WTC11 (cell line): Measurements from ENCODE around the gene B3GLCT. TPM values are rescaled to one million over a fixed set of nuclear protein-coding genes. Genes with fewer than 3 reads are reported as not detected.
"Not testable (repeated sequence)": the region's sequence is repeated elsewhere in the genome, so short reads cannot be mapped to it uniquely, and the experiment has no call there.

Experiments
- ATAC-seq: fragments of 200-7000 bp; cut with Tn5 transposase; 2 replicates; pipeline ENCODE4 v1.10.0; 2021; ENCODE audit warnings: mild to moderate bottlenecking, moderate library complexity
- CTCF ChIA-PET: fragments of 300-600 bp; sonication (Branson Sonifier 250); formaldehyde crosslinking; loops from one replicate; lab custom pipeline; 2021; ENCODE audit warnings: antibody characterized with exemption; lab: Charles Lee
- POLR2A ChIA-PET: fragments of 350-600 bp; sonication (Branson Sonifier 250); formaldehyde crosslinking; loops from one replicate; lab custom pipeline; 2021; ENCODE audit warnings: antibody characterized with exemption; lab: Charles Lee
- DNase-seq: peaks from one replicate; pipeline ENCODE4 v3.0.0; 2021; ENCODE audit warnings: low spot score
- H3K27ac Mint-ChIP-seq: 2 replicates; pipeline ENCODE4 v1.8.0; 2021; ENCODE audit warnings: mixed read lengths
- H3K27me3 Mint-ChIP-seq: 2 replicates; pipeline ENCODE4 v1.8.0; 2021; ENCODE audit warnings: low read depth, mild to moderate bottlenecking, moderate library complexity, mixed read lengths
- H3K36me3 Mint-ChIP-seq: 2 replicates; pipeline ENCODE4 v1.8.0; 2021; ENCODE audit warnings: mixed read lengths
- H3K4me1 Mint-ChIP-seq: 2 replicates; pipeline ENCODE4 v1.8.0; 2022; ENCODE audit warnings: mixed read lengths
- H3K4me3 Mint-ChIP-seq: 2 replicates; pipeline ENCODE4 v1.8.0; 2021; ENCODE audit warnings: mild to moderate bottlenecking, moderate library complexity, mixed read lengths
- H3K9me3 Mint-ChIP-seq: 2 replicates; pipeline ENCODE4 v1.8.0; 2021; ENCODE audit warnings: mixed read lengths
- EMX1 ChIP-seq: fragments of 250-450 bp; sonication (Bioruptor Pico); IDR thresholded peaks from 2 replicates; pipeline ENCODE4 v1.8.0; 2021; ENCODE audit warnings: mild to moderate bottlenecking
- FOXP1 ChIP-seq: sonication (generic); formaldehyde crosslinking; IDR thresholded peaks from 2 replicates; pipeline ENCODE4 v1.8.0; 2022; ENCODE audit warnings: missing genetic modification reagents, mild to moderate bottlenecking, moderate library complexity, borderline replicate concordance
- MYBL2 ChIP-seq: sonication (generic); formaldehyde crosslinking; IDR thresholded peaks from 2 replicates; pipeline ENCODE4 v1.8.1; 2023; ENCODE audit warnings: mild to moderate bottlenecking, moderate library complexity, missing genetic modification reagents
- NR1H2 ChIP-seq: sonication (generic); formaldehyde crosslinking; IDR thresholded peaks from 2 replicates; pipeline ENCODE4 v1.9.0; 2021; ENCODE audit warnings: mild to moderate bottlenecking, moderate library complexity, missing genetic modification reagents
- NR3C1 ChIP-seq: sonication (generic); formaldehyde crosslinking; conservative IDR thresholded peaks from 2 replicates; pipeline ENCODE4 v1.8.1; 2023; ENCODE audit warnings: low read depth, mild to moderate bottlenecking, missing genetic modification reagents
- OVOL2 ChIP-seq: fragments of 250-450 bp; sonication (Bioruptor Pico); IDR thresholded peaks from 2 replicates; pipeline ENCODE4 v1.9.0; 2021; ENCODE audit warnings: mild to moderate bottlenecking, borderline replicate concordance
- RELA ChIP-seq: sonication (generic); formaldehyde crosslinking; IDR thresholded peaks from 2 replicates; pipeline ENCODE4 v1.8.1; 2022; ENCODE audit warnings: missing genetic modification reagents, mild to moderate bottlenecking, borderline replicate concordance
- RORB ChIP-seq: fragments of 250-450 bp; sonication (Bioruptor Pico); IDR thresholded peaks from 2 replicates; pipeline ENCODE4 v1.9.0; 2021; ENCODE audit warnings: mild to moderate bottlenecking
- TEAD1 ChIP-seq: sonication (generic); formaldehyde crosslinking; IDR thresholded peaks from 2 replicates; pipeline ENCODE4 v1.8.0; 2022; ENCODE audit warnings: mild to moderate bottlenecking, missing genetic modification reagents
- ZNF121 ChIP-seq: sonication (generic); formaldehyde crosslinking; IDR thresholded peaks from 2 replicates; pipeline ENCODE4 v1.8.0; 2023; ENCODE audit warnings: missing genetic modification reagents
- ZNF232 ChIP-seq: sonication (generic); formaldehyde crosslinking; IDR thresholded peaks from 2 replicates; pipeline ENCODE4 v1.8.0; 2022; ENCODE audit warnings: mild to moderate bottlenecking, missing genetic modification reagents
- ZNF263 ChIP-seq: sonication (generic); formaldehyde crosslinking; IDR thresholded peaks from 2 replicates; pipeline ENCODE4 v1.8.1; 2022; ENCODE audit warnings: low read depth, mild to moderate bottlenecking, moderate library complexity, missing genetic modification reagents
- total RNA-seq: library from RNA; stranded (reverse); gene quantifications from 3 replicates; pipeline ENCODE4 v1.2.3, GENCODE V29; 2021
- TF ChIP-seq, protein P1 (sequence below): sonication (generic); formaldehyde crosslinking; IDR thresholded peaks from 2 replicates; pipeline ENCODE4 v1.8.0; 2022; ENCODE audit warnings: missing genetic modification reagents
- TF ChIP-seq, protein P2 (sequence below): sonication (generic); formaldehyde crosslinking; IDR thresholded peaks from 2 replicates; pipeline ENCODE4 v1.8.1; 2022; ENCODE audit warnings: mild to moderate bottlenecking, moderate library complexity, missing genetic modification reagents
- TF ChIP-seq, protein P3 (sequence below): sonication (generic); formaldehyde crosslinking; IDR thresholded peaks from 2 replicates; pipeline ENCODE4 v1.8.0; 2023; ENCODE audit warnings: missing genetic modification reagents, mild to moderate bottlenecking, borderline replicate concordance
- TF ChIP-seq, protein P4 (sequence below): fragments of 250-450 bp; sonication (Bioruptor Pico); IDR thresholded peaks from 2 replicates; pipeline ENCODE4 v2.1.2; 2022; ENCODE audit warnings: mild to moderate bottlenecking, moderate library complexity
- TF ChIP-seq, protein P5 (sequence below): fragments of 250-450 bp; sonication (Bioruptor Pico); conservative IDR thresholded peaks from 2 replicates; pipeline ENCODE4 v1.9.0; 2021; ENCODE audit warnings: mild to moderate bottlenecking

The B3GLCT gene
- total RNA-seq, 1 experiment from 2014 or later: 2.4 TPM

DNA sequence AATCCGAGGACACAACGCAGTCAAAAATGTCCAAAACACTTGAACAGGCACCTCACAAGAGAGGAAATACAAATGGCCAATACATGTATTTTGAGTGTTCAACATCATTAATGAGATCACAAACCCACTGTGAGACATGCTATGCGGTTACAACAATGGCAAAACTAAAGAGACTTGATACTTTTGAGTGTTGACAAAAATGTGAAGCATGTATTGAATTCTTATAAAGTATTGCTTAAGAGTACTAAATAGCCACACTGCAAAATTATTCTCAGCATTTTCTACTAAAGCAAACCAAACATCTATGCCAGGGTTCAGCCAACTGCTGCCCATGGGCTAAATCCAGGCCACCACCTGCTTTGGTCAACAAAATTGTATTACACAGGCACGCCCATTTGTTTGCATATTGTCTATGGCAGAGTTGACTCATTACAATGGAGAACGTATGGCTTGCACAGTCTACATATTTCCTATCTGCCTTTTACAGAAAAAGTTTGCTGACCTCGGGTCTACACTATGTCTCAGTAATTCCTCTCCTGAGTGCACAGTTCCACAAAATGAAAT is 135.3 kb downstream of the B3GLCT start:
- ATAC-seq (no peak), DNase-seq (no peak)
- Mint-ChIP-seq H3K9me3 (peaks cover 41% of the 10 kb centered on the region), H3K4me3 (no peak overlapping the region), H3K36me3 (peaks cover 29% of the 10 kb centered on the region), H3K27ac (no peak overlapping the region), H3K4me1 (no peaks in the 10 kb centered on the region), H3K27me3 (peaks cover 7% of the 10 kb centered on the region; the same call in 1 of the 2 replicates)
- CTCF ChIA-PET: no interaction called here
- POLR2A ChIA-PET: no interaction called here
- TF ChIP-seq RELA (CRISPR knock-in tag): no peak
- no peak for TF ChIP-seq NR3C1
- TF ChIP-seq NR1H2: no peak
- TF ChIP-seq, protein P1, sequence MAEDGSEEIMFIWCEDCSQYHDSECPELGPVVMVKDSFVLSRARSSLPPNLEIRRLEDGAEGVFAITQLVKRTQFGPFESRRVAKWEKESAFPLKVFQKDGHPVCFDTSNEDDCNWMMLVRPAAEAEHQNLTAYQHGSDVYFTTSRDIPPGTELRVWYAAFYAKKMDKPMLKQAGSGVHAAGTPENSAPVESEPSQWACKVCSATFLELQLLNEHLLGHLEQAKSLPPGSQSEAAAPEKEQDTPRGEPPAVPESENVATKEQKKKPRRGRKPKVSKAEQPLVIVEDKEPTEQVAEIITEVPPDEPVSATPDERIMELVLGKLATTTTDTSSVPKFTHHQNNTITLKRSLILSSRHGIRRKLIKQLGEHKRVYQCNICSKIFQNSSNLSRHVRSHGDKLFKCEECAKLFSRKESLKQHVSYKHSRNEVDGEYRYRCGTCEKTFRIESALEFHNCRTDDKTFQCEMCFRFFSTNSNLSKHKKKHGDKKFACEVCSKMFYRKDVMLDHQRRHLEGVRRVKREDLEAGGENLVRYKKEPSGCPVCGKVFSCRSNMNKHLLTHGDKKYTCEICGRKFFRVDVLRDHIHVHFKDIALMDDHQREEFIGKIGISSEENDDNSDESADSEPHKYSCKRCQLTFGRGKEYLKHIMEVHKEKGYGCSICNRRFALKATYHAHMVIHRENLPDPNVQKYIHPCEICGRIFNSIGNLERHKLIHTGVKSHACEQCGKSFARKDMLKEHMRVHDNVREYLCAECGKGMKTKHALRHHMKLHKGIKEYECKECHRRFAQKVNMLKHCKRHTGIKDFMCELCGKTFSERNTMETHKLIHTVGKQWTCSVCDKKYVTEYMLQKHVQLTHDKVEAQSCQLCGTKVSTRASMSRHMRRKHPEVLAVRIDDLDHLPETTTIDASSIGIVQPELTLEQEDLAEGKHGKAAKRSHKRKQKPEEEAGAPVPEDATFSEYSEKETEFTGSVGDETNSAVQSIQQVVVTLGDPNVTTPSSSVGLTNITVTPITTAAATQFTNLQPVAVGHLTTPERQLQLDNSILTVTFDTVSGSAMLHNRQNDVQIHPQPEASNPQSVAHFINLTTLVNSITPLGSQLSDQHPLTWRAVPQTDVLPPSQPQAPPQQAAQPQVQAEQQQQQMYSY (CRISPR knock-in tag): no peak
- no peak for TF ChIP-seq MYBL2
- TF ChIP-seq, protein P2, sequence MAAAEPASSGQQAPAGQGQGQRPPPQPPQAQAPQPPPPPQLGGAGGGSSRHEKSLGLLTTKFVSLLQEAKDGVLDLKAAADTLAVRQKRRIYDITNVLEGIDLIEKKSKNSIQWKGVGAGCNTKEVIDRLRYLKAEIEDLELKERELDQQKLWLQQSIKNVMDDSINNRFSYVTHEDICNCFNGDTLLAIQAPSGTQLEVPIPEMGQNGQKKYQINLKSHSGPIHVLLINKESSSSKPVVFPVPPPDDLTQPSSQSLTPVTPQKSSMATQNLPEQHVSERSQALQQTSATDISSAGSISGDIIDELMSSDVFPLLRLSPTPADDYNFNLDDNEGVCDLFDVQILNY (CRISPR knock-in tag): no peak
- no peak for TF ChIP-seq ZNF263 (CRISPR knock-in tag)
- no peak for TF ChIP-seq TEAD1 (CRISPR knock-in tag)

DNA sequence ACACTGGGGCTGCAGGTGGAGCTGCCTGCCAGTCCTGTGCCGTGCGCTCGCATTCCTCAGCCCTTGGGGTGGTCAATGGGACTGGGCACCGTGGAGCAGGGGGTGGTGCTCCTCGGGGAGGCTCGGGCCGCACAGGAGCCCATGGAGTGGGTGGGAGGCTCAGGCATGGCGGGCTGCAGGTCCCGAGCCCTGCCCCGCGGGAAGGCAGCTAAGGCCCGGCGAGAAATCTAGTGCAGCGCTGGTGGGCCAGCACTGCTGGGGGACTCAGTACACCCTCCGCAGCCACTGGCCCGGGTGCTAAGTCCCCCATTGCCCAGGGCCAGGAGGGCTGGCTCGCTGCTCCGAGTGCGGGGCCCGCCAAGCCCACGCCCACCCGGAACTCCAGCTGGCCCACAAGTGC is 139.8 kb downstream of the B3GLCT start:
- CTCF ChIA-PET: not testable (repeated sequence)

DNA sequence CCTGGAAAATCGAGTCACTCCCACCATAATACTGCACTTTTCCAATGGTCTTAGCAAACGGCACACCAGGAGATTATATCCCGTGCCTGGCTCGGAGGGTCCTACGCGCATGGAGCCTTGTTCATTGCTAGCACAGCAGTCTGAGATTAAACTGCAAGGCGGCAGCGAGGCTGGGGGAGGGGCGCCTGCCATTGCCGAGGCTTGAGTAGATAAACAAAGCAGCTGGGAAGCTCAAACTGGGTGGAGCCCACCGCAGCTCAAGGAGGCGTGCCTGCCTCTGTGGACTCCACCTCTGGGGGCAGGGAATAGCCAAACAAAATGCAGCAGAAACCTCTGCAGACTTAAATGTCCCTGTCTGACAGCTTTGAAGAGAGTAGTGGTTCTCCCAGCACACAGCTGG is 141.1 kb downstream of the B3GLCT start:
- H3K9me3 Mint-ChIP-seq: peaks cover 64% of the 10 kb centered on the region
- H3K4me3 Mint-ChIP-seq, ATAC-seq, H3K27ac Mint-ChIP-seq, H3K4me1 Mint-ChIP-seq, CTCF ChIA-PET, DNase-seq, POLR2A ChIA-PET: not testable (repeated sequence)
- peaks cover 51% of the 10 kb centered on the region for H3K36me3 Mint-ChIP-seq
- peaks cover 12% of the 10 kb centered on the region for H3K27me3 Mint-ChIP-seq

More for the DNA sequence above, 139.8 kb downstream of the B3GLCT start:
- DNase-seq, ATAC-seq, H3K27ac Mint-ChIP-seq, H3K4me1 Mint-ChIP-seq, H3K4me3 Mint-ChIP-seq, POLR2A ChIA-PET: not testable (repeated sequence)
- H3K36me3 Mint-ChIP-seq: peaks cover 51% of the 10 kb centered on the region
- H3K9me3 Mint-ChIP-seq: peaks cover 70% of the 10 kb centered on the region
- peaks cover 12% of the 10 kb centered on the region for H3K27me3 Mint-ChIP-seq

DNA sequence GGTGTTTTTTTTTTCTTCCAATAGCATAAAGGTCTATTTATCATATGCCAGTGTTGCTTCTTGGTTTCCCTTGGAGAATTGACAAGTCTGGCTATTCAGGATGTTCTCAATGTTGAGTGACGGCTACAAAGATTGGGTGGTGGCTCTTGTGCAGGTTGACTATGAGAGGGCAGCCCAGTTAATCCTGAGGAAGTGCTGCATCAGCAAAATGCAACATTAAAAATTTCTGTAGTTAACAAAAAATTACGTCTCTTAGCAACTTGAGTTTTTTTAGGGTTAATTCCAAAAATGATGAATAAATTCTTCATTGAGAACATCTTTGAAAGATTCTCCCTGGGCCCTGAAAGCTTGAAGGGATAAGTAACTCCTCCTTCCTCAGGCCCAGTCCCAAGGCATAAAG is 147.1 kb downstream of the B3GLCT start:
- ChIA-PET CTCF (no interaction called here), POLR2A (no interaction called here)
- Mint-ChIP-seq H3K9me3 (peaks cover 39% of the 10 kb centered on the region), H3K4me1 (peaks cover 8% of the 10 kb centered on the region), H3K4me3 (no peak overlapping the region), H3K27ac (no peak overlapping the region), H3K27me3 (peaks cover 3% of the 10 kb centered on the region; the same call in 1 of the 2 replicates), H3K36me3 (peaks cover 6% of the 10 kb centered on the region)
- no peak for DNase-seq
- ATAC-seq: no peak
- no peak for TF ChIP-seq RORB (CRISPR knock-in tag)
- no peak for TF ChIP-seq EMX1 (CRISPR knock-in tag)
- TF ChIP-seq, protein P3, sequence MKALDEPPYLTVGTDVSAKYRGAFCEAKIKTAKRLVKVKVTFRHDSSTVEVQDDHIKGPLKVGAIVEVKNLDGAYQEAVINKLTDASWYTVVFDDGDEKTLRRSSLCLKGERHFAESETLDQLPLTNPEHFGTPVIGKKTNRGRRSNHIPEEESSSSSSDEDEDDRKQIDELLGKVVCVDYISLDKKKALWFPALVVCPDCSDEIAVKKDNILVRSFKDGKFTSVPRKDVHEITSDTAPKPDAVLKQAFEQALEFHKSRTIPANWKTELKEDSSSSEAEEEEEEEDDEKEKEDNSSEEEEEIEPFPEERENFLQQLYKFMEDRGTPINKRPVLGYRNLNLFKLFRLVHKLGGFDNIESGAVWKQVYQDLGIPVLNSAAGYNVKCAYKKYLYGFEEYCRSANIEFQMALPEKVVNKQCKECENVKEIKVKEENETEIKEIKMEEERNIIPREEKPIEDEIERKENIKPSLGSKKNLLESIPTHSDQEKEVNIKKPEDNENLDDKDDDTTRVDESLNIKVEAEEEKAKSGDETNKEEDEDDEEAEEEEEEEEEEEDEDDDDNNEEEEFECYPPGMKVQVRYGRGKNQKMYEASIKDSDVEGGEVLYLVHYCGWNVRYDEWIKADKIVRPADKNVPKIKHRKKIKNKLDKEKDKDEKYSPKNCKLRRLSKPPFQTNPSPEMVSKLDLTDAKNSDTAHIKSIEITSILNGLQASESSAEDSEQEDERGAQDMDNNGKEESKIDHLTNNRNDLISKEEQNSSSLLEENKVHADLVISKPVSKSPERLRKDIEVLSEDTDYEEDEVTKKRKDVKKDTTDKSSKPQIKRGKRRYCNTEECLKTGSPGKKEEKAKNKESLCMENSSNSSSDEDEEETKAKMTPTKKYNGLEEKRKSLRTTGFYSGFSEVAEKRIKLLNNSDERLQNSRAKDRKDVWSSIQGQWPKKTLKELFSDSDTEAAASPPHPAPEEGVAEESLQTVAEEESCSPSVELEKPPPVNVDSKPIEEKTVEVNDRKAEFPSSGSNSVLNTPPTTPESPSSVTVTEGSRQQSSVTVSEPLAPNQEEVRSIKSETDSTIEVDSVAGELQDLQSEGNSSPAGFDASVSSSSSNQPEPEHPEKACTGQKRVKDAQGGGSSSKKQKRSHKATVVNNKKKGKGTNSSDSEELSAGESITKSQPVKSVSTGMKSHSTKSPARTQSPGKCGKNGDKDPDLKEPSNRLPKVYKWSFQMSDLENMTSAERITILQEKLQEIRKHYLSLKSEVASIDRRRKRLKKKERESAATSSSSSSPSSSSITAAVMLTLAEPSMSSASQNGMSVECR: no peak
- no peak for TF ChIP-seq ZNF121 (CRISPR knock-in tag)
- TF ChIP-seq OVOL2 (CRISPR knock-in tag): no peak
- TF ChIP-seq, protein P4, sequence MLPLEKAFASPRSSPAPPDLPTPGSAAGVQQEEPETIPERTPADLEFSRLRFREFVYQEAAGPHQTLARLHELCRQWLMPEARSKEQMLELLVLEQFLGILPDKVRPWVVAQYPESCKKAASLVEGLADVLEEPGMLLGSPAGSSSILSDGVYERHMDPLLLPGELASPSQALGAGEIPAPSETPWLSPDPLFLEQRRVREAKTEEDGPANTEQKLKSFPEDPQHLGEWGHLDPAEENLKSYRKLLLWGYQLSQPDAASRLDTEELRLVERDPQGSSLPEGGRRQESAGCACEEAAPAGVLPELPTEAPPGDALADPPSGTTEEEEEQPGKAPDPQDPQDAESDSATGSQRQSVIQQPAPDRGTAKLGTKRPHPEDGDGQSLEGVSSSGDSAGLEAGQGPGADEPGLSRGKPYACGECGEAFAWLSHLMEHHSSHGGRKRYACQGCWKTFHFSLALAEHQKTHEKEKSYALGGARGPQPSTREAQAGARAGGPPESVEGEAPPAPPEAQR (CRISPR knock-in tag): no peak
- no peak for TF ChIP-seq ZNF232 (CRISPR knock-in tag)
- no peak for TF ChIP-seq FOXP1 (CRISPR knock-in tag)
- TF ChIP-seq, protein P5, sequence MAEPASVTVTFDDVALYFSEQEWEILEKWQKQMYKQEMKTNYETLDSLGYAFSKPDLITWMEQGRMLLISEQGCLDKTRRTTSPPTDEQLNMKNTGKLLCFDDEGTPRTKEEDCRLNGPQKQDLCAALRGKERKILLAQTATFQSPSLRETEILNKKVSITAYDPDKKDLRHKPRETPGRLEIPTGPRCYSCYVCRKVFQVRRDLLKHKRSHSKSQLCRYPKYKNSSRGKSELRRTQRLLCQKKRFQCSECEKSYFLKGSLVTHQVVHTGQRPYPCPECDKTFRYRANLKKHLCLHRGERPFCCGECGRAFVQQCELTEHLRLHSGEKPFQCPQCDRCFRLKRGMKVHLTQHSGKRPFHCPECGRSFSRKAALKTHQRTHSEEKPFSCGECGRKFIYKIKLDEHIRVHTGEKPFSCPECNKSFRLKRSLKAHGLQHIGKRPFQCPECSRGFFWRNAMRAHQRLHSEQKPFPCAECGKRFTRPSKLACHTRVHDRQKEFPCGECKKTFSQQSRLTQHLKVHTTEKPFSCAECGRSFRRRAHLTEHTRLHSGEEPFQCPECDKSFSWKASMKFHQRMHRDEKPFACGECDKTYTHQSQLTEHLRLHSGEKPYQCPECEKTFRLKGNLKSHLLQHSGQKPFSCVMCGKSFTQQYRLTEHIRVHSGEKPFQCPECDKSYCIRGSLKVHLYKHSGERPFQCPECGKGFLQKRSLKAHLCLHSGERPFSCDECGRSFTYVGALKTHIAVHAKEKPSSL (CRISPR knock-in tag): no peak
